ENCODE data around the gene UBA52.

DNA sequence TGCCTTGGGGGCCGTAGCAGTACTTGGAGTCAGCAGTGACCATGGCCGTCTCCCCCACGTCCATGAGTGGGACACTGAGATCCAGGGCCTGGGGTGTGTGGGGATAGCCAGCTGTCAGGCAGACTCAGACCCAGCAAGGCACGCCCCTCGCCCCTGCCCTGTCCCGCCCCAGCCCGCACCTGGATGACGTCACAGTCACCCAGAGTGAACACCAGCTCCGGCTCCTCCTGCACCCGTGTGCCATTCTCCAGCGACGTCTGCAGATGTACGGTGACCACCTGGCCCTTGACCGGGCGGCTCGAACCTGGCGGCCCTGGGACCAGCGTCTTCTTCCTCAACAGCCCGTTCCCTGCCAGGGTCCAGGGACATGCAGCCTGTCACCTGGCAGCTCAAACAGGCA is 32.3 kb upstream of the UBA52 start:
- no peak for TF ChIP-seq EZH2 (IDR thresholded peaks at IDR 0.05; ENCODE audit: low read length, unreplicated experiment)
- TF ChIP-seq, protein P1, sequence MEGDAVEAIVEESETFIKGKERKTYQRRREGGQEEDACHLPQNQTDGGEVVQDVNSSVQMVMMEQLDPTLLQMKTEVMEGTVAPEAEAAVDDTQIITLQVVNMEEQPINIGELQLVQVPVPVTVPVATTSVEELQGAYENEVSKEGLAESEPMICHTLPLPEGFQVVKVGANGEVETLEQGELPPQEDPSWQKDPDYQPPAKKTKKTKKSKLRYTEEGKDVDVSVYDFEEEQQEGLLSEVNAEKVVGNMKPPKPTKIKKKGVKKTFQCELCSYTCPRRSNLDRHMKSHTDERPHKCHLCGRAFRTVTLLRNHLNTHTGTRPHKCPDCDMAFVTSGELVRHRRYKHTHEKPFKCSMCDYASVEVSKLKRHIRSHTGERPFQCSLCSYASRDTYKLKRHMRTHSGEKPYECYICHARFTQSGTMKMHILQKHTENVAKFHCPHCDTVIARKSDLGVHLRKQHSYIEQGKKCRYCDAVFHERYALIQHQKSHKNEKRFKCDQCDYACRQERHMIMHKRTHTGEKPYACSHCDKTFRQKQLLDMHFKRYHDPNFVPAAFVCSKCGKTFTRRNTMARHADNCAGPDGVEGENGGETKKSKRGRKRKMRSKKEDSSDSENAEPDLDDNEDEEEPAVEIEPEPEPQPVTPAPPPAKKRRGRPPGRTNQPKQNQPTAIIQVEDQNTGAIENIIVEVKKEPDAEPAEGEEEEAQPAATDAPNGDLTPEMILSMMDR (conservative IDR thresholded peaks at IDR 0.05; ENCODE audit: low read depth, low read length): no peak

All from PC-3 (cell line).